SK-N-SH (cell line): ENCODE measurements around the gene EFCAB8.

Source experiments
- CTCF ChIP-seq: fragments of 200-600 bp; sonication (generic); IDR thresholded peaks from 2 replicates; pipeline ENCODE4 v1.6.1; 2017; ENCODE audit warnings: antibody characterized with exemption, mild to moderate bottlenecking, moderate library complexity
- POLR2AphosphoS5 ChIP-seq: IDR thresholded peaks from 2 replicates; pipeline ENCODE4 v1.6.1; 2012; ENCODE audit warnings: low read depth, low read length
- RAD21 ChIP-seq: IDR thresholded peaks from 2 replicates; pipeline ENCODE4 v1.6.1; 2012; ENCODE audit warnings: mild to moderate bottlenecking, low read length
- USF2 ChIP-seq: fragments of 150-350 bp; IDR thresholded peaks from 2 replicates; pipeline ENCODE4 v1.6.1; 2017; ENCODE audit warnings: antibody characterized with exemption, low read length, low read depth, borderline replicate concordance

- TF ChIP-seq POLR2AphosphoS5 (no peak), CTCF (no peak), RAD21 (no peak), USF2 (no peak)
These were observed 49.2 kb downstream of the EFCAB8 start for GRCh38 chr20:32907886-32908285.
